NCI-H1436 treated with DMSO at 0.1 percent for 48 hours (cell line): ENCODE measurements around the gene KHDC4.
"Not testable (repeated sequence)": the region's sequence is repeated elsewhere in the genome, so short reads cannot be mapped to it uniquely, and the experiment has no call there.

Experiments
- DNase-seq: peaks from one replicate; lab custom pipeline; 2025; lab: John Stamatoyannopoulos, UW

Gene KHDC4

DNA sequence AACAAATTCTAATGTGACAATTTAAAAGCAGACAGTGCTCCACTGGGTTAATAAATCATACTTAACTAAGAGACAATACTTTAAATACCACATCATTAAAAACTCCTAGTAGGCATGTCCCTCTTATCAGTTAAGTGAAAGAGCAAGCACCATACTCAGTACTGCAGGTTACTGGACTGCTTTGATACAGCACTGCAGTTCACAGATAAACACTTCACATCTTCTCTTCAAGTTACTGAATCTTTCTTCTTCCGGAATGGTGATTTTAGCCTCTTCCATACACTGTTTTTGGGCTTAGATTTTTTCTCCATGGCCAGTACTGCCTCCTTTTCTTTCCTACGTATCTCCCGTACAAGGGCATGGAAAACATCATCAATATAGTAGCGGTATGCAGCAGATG is 34.1 kb downstream of the KHDC4 start:
- no peak for DNase-seq

GRCh38 chr1:155899683-155900082 is 34.5 kb downstream of the KHDC4 start:
- no peak for DNase-seq

- DNase-seq, result no peak
These were observed 35.3 kb downstream of the KHDC4 start for GRCh38 chr1:155898888-155899287.

DNA sequence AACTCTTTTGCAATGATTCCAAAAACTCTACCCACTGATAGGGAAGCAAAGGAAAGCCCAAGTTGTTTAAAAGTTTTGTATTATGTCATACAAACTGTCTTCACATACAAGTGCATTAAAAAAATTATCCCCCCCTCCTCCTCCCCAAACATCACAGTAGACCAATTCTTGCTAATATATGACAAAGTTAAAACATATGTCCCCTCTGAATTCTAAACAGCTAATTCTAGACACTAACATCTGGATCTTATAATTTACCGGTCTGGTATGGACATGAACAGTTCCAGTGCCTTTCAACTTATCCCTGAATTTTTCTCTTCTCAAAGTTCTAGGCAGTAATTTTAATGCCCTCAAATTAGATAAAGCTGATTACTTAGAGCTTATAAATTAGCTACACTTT is 36.5 kb downstream of the KHDC4 start:
- no peak for DNase-seq

DNA sequence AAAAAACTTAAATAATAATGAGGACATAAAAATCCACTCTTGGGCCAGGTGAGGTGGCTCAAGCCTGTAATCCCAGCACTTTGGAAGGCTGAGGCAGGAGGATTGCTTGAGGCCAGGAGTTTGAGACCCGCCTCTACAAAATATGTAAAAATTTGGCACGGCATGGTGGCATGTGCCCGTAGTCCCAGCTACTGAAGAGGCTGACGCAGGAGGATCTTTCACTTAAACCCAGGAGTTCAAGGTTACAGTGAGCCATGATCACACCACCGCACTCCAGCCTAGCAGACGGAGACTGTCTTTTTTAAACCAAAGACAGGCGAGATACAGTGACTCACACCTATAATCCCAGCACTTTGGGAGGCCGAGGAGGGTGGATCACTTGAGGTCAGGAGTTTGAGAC is 37.7 kb downstream of the KHDC4 start:
- DNase-seq, result not testable (repeated sequence)

DNA sequence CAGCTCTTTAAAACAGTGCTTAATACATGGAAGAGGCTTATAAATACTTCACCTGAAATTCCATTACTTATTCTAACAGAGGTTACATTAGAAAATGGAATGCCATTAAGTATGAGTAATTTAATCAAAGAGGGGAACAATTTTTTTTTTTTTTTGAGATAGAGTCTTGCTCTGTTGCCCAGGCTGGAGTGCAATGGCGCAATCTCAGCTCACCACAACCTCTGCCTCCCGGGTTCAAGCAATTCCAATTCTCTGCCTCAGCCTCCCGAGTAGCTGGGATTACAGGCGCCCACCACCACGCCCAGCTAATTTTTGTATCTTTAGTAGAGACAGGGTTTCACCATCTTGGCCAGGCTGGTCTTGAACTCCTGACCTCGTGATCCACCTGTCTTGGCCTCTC is 38.6 kb downstream of the KHDC4 start:
- not testable (repeated sequence) for DNase-seq

GRCh38 chr1:155893389-155894142 is 40.6 kb downstream of the KHDC4 start:
- no peak for DNase-seq

DNA sequence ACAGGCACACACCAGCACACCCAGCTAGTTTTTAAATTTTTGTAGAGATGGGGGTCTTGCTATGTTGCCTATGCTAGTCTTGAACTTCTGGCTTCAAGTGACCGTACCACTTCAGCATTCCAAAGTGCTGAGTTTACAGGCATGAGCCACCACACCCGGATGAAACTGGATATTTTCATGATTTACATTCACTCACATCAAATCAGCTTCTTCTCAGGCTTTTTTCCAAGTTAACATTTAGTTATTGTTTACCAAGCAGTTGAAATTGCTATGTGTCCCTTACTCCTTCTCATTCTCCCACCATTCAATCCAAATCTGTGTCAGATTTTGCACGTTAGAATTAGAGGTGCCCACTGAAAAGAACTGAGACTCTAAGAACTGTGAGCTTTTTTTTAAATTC is 41.4 kb downstream of the KHDC4 start:
- no peak for DNase-seq

DNA sequence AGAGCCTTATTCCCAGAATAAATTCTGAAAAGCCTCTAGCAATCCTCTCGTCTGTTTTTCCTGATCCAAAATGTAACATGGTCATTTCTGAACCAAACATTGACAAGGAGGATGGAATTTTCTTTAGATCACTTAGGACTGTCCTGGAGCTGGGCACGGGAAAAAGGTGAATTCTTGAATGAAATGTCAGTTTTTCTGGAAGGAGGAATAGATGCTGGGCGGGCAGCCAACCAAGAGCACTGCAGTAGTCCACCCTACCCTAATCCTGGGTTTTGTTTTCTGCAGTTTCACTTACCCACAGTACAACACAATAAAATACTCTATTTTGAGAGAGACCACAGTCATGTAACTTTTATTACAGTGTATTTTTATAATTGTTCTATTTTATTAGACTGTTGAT is 44.0 kb downstream of the KHDC4 start:
- no peak for DNase-seq

GRCh38 chr1:155889566-155889965 is 44.6 kb downstream of the KHDC4 start:
- DNase-seq, result no peak

- DNase-seq, result no peak
These were observed 45.7 kb downstream of the KHDC4 start for GRCh38 chr1:155888481-155888880.

DNA sequence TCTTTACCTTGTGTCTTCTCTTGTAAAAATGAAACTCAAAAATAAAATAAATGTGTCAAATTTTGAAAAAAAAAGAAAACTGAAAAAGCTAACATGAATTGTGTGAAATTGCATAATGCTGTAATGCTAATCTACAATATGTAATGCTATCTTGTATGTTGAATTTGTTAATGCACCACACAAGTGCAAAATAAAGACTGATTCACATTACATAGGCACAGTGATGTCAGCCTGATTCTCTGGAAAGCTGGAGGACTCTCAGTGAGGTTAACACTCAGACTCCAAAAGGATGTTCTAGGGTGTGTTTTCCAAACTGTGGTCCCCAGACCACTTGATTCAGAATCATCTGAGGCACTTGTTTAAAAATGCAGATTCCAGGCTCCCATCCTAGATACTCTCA is 49.2 kb downstream of the KHDC4 start:
- DNase-seq, result no peak

DNA sequence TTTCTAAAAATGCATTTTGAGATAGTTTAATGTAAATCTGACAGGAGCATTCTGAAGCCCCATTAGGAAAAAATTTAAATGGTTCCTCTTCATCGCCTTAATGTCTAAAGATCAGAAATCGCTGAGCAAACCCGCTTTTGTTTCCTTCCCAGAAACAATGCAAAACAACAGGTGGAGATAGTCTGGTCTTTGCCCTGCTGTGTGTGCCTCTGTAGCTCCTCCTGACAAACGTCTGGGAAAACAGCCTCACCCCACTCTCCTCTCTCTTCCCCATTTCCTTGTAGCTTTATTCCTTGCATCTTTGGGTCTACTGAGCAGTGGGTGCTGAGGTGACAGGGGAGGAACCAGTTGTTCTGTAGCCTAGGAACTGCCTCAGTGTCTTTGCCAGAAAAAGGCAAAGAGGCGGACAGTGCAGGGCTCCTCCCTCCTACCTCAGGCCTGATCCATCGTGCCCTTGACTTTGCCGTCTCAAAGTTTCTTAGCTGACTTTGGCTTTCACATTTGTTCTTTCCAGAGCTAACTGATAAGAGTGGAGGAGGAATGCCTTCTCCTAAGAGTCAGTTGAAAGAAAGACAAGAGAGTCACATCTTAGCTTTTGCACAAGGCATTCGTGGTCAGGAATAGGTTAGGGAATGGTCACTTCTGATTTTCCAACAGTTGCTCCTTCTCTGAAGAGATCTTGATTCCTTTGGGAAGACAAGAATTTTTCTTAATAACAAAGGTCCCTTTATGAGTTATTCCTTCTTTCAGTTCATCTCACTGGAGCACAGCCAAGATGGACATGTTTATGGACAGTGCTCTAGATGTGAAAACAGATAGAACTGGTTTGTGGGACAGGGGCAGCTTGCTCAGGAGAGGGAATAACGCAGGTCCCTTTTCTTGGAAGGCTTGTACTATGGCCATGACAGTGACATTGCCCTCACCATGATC is 49.9 kb downstream of the KHDC4 start:
- no peak for DNase-seq

DNA sequence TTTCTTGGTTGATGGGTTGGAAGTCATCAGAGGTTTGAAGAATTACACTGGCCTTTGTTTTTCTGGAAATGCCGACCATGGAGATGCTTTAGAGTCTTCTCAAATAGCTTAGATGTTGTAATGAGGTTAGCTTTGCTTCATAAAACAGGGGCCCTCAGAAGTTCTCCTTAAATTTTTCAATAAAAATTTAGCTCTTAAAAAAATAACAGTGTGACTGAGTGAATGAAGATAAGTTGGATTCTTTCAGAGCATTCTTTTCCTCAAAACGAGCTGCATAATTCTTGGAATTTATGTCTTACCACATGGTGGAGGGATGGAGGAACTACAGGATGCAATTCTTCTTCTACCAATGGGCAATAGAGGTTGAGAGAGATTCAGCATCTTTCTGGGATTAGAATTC is 51.4 kb downstream of the KHDC4 start:
- DNase-seq, result no peak

DNA sequence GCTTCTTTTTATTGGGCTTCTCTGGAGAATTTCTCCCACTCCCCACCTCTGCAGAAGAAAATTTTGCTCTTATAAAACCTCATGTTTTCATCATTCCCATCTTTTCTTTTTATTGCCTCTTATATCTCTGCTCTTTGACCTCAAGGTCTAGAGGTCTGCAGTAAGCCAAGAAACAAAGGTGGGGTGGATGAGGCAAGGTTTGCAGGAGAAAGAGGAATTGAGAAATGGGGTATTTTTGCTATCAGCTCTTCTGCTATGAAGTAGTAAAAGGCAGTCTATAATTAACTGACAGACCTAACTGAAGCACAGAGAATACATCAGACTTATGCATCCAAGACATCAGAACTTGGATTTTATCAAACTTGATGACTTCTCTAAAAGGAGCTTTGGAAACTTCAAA is 52.0 kb downstream of the KHDC4 start:
- DNase-seq, result no peak

DNA sequence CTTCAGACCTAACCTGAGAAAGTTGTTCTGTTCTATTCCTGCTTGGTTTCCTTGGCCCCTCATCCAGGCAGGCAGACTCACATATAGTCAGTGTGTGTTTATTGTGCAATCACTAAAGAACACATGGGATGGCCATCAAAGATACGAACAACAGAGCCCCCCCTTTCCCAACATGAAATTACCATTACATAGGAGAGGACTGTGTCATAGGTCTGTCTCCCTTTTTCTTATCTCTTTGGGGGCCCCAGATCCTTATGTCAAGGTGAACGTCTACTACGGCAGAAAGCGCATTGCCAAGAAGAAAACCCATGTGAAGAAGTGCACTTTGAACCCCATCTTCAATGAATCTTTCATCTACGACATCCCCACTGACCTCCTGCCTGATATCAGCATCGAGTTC is 53.3 kb downstream of the KHDC4 start:
- no peak for DNase-seq

GRCh38 chr1:155880251-155880650 is 54.0 kb downstream of the KHDC4 start:
- DNase-seq, result no peak

DNA sequence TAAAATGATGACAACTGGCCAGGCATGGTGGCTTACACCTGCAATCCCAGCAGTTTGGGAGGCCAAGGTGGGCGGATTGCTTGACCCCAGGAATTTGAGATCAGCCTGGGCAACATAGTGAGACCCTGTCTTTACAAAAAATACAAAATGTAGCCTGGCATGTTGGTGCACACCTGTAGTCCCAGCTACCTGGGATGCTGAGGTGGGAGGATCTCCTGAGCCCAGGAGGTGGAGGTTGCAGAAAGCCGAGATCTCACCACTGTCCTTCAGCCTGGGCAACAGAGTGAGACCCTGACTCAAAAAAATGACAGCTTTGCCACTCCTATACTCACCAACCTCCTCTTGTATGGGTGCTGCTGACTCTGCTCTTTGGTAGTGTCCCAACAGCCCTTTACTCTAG is 56.3 kb downstream of the KHDC4 start:
- DNase-seq, result no peak

DNA sequence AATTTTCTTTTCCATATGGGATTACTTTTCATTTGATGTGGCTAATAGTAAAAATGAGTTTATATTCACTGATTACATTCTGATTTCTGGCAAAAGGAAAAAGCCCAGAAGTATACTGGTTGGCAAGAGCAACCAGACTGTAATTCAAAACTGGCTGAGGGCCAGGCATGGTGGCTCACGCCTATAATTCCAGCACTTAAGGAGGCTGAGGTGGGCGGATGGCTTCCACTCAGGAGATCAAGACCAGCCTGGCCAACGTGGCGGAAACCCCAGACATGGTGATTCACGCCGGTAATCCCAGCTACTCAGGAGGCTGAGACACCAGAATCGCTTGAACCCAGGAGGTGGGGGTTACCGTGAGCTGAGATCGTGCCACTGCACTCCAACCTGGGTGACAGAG is 60.4 kb downstream of the KHDC4 start:
- DNase-seq, result no peak

DNA sequence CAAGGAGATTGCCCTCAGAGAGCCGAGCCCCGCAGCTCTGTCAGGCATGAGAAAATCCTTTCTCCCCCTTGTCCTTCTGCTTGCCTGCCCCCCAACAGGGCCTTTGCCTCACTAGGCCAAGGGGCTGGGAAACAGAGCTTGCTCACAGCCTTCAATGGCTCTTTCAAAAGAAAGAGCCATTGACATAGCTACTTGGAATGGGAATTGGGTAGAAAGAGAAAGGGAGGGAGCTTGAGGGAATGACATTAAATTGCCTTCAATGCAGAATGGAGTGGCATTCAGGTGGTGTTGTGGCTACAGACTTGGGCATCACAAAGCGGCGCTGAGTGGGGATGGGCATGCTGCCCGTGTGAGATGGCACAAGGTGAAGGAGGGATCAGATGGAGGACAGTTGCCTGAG is 61.7 kb downstream of the KHDC4 start:
- DNase-seq, result no peak

GRCh38 chr1:155871390-155871789 is 62.8 kb downstream of the KHDC4 start:
- DNase-seq, result no peak

- no peak for DNase-seq
These were observed 66.4 kb downstream of the KHDC4 start for GRCh38 chr1:155867766-155868165.

DNA sequence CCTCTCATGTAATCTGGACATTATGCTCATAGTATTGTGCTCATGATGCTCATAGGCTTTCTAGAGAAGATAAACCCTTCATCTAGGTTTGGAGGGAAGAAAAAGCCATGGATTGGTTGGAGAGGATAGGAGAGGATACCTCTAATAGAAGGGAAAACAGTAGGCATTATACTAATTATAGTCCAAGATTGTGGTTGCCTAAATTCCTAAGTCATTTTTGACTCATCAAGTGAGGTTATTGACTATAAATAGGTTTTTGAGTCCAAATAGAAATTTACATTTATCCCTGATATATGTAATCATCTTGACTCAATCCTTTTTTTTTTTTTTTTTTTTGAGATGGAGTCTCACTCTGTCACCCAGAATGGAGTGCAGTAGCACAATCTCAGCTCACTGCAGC is 69.8 kb downstream of the KHDC4 start:
- DNase-seq, result no peak
